NOMO-1 (cell line): ENCODE measurements around the gene LTBP2.

Experiments used
- DNase-seq, 2 experiments: peaks; one replicate each; lab custom pipeline; 2025; ENCODE audit not compliant: unreplicated experiment in 2 of 2; lab: John Stamatoyannopoulos, UW

Gene LTBP2

DNA sequence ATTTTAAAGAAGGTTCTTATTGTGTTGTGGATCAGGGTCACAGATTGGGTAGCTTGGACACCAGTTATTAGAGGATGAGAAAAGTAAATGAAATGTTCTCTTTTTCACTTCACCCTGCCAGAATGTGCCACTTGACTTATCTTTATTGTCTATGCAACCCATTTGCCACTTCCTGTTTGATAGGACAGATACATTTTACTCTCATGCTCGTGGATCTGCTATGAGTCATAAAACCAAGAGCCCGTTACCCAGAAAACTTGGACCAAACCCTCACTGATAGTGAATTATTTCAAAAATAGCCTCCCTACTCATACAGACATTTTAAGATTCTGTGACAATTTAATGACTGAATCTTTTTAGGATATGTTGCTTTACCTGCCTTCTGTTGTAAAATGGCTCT lies 116.7 kb downstream of the LTBP2 start:
- peak in 1 of 2 experiments; percentile 10 for DNase-seq

DNA sequence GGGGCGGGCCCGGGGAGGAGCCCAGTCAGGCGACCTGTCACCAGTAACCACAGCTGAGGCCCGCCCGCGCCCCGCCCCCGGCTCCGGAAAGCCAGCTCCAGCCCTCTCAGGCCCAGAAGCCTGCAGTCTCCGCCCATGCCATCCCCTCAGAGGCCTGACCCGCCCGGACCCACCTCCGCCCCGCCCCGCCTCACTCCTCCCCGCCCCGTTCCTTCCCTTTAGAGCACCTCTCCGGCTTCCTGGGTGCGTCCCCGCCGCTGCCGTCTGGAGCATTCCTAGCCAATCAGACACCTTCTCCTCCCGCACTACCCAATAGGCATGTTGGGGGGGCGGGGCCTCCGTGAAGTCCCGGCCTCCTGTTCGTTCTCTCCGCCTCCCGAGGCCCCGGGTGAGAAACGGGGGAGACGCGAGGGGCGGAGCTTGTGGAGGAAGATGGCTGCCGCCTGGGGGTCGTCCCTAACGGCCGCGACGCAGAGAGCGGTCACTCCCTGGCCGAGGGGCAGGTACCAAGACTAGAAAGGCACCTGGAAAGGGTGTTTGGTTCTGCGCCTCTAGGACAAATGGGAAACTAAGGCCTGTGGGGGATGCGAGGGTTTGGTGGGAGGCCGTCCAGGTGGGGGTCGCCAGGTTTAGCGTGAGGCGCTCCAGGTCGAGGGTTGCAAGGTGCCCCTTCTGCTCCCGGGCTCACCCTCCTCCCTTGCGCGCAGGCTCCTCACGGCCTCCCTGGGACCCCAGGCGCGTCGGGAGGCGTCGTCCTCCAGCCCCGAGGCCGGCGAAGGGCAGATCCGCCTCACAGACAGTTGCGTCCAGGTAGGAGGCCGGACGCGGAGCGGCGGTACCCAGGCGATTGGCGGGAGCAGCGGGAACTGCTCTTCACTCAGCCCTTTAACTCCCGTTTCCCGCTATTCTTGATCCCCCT lies 118.4 kb downstream of the LTBP2 start, which contains the start of gene ISCA2:
ISCA2 (plus strand) TSS at position 423 of the 919 bp plus-strand sequence; CDS start at position 433, 10 bp downstream.
- DNase-seq: peak; percentile 97

DNA sequence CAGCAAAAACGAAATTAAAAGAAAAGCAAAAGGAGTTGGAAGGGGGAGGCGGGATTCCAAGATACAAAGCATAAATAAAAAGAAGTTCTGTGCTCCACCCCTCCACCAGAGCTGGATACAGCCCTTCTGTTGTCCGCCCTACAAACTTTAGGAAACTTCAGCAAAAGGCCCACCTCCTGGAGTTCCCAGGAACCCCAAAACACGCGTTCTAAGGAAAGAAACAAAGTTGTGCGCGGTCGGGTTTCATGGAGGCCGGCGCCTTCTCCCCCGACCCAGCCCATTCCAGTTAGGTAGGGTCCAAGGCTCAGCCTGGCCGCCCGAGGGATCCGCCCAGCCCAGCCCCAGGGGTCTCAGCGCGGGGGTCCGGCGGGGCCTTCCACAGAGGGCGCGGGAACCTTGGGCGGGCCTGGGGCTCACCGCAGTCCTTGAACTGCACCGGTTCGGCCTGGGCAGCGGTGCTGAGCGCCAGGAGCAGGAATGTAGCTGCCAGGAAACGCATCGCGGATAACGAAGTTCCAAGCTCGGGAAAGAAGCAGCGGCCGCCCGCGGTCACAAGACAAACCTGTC lies 119.2 kb downstream of the LTBP2 start, which contains the start of gene NPC2:
NPC2 (minus strand) TSS at position 530 of the 567 bp plus-strand sequence; CDS start at position 499, 31 bp downstream.
- DNase-seq: no peak

DNA sequence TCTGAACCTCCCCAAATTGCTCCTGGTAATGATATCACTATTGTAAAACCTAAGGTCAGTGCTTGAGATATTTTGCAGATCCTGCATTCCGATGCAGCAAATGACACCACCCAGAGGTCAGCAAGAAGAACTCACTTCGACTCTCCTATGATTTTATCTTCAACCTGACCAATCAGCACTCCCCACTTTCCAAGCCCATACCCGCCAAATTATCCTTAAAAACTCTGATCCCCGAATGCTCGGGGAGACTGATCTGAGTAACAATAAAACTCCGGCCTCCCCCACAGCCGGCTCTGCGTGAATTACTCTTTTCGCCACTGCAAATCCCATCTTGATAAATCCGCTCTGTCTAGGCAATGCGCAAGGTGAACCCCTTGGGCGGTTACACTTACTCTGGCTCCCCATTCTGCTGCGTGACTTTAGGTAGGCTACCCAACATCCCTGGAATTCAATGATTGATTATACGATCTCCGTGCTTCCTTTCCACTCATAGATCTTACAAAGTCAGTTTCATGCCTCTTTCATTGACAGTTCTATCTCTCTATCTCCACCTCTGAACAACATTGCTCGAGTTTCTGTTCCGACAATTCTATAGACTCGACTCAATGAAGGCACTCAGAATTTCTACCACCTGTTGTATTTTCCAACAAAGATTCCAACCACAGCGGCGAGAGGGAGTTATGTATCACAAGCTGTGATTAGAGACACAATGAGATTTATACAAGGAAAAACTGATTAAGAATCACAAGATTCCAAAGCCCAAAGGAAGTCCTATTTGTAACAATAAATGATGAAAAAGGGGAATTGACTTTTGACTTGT lies 119.9 kb downstream of the LTBP2 start:
- DNase-seq: peak; percentile 12 to 52

DNA sequence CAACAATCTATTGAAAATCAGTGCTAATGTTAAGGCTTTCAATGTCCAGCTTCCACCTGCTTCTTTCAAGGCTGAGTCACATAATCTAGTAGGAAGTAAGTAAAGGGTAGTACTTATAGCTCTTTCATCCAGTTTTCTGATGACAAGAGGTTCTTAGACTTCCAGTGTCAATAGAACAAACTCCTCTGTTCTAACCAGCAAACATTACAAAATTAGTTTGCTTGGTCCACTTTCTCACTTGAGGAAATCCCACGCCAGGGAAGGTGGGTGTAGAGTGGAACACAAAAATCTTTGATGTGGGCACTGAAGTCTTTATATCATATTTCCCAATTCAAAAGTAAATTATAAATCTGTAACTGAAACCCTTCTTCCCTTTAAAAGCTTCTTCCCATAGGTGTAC lies 121.6 kb downstream of the LTBP2 start:
- DNase-seq: no peak

DNA sequence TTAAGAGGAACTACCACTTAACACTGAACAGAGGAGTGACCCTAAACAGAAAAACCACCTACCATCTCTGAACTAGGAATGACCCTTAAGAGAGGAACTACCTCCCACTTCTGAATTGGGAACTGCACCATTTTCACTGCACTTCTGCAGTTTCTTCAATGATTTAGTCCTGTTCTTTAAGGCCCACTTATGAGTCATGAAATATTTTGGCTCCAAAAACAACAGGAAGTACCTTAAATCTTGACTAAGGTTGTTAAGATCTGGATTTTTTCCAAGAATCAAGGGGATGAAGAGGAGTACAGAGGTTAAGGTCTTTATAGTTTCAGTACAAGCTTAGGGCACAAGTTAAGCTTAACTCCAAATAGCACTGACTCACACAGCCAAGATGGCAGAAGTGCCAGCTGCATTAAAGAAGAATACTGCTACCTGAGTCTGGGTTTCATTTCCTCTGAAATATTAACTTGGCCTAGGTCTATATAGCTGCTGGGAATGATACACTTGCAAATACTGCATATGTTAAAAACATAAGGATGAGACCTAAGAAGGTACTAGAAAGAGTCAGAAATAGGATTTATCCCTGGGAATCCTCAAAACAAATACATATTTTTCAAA lies 123.1 kb downstream of the LTBP2 start:
- peak; percentile 40 to 70 for DNase-seq

DNA sequence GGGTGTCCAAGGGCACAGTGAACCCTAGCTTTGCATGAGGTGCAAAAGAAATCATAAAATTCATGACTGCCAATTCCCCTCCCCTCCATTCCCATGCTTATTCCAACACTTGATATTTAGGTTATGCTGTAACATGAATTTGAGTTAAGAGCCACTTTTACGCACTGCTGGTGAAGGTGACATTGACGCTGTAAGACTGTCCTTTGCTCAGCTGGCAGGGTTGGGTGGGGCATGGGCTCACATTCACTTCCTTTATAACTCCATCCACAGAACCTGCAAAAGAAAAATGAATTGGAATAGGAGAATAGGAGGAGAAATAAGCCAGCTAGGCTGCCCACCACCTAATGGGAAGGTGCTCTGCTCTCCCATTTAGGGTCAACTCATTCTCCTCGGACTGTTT lies 125.9 kb downstream of the LTBP2 start:
- DNase-seq: no peak

DNA sequence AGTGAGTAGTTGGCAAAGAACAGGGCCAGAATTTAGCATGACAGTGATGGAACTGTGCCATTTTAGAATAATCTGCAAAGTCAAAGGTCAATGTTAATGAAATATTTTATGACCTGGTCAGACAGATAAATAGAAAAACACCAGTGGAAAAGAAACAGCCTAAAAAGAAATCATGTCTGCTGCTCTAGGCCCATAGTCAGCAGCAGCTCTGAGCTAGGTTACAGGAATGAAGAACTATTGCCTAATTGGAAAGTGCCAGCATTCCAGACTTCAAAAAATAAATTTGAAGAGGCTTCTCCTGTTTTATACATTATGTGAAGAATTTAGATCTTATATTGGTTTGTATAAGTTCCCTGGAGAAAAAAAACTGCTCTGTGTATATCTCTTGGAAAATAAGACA lies 128.7 kb downstream of the LTBP2 start:
- no peak for DNase-seq

DNA sequence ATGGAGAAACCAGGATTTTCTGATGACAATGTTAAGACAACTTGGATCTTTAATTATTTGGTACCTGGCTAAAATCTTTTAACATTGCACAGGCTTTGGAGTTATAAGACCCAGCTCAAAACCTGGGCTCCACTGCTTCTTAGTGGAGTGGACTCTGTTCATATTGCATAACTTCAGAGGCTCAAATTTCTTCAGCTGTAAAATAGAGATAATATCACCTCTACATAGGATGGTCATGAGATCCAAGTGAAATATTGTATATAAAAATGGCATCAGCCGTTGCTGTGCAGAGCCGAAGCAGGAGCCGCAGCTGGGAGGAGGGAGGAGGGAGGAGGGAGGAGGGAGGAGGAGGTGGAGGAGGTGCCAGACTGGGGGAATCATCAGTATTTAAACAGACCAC lies 129.5 kb downstream of the LTBP2 start:
- no peak for DNase-seq

DNA sequence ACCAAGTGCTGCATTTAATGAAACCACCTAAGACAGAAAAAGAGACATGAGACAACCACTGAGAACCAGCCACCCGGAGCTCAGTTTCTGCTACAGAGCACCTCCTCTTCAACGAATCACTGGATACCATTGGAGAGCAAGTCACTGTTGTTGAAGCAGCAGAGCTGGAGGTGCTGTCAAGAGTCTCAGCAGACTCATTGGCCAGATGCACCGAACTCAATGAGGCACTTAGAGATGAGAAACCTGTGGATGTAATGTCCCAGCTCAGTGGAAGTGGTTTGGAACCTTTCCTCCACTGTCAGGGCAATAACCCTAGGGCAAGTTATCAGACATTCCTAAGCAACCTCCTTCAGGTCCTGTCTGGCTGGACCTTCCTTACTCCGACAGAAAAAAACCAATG lies 132.0 kb downstream of the LTBP2 start:
- no peak for DNase-seq

DNA sequence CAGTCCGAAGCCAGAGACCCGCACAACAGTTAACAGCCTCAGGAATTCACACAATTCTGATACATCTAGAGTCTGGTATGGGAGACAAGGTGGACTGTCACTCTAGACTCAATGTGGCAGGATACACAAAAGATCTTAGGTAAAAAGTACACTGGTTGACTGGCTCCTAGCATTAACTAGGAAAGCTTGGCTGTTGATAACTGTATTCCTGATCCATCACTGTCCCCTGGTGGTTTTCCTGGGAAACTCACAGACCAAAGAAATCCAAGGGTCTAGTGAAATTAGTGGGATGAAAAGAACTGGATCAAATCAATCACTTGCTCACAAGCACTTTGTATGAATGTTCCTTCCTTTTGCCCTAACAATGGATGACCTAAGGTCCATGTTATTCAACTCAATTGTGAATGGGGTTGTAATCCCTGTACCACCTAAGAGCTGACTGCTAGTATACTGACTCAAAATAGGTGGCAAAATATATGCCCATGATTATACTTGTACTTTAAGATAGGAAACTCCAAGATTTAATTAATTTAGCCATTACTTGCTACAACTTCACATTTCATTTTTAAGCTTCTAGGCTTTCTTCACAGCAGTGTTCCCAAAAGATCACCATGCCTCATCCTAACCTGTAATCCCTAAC lies 132.9 kb downstream of the LTBP2 start:
- DNase-seq: no peak

DNA sequence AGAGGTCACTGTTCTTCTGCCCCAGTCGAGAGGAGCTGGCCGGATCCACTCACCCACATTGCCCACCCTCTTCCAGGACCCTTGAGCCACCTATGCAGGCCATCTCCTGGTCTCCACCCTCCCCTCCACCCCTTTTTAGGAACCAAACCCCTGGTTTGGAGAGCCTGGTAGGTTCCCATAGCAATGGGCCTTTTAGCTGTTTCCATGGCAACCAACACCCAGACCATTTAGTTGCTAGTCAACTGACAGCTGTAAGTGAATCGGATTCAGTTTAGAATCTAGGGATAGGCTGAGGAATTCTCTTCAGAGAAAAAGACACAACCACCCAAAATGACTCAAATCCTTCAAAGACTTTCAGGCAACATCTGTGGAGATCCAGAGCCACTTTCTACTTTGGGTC lies 135.4 kb downstream of the LTBP2 start:
- DNase-seq: no peak

DNA sequence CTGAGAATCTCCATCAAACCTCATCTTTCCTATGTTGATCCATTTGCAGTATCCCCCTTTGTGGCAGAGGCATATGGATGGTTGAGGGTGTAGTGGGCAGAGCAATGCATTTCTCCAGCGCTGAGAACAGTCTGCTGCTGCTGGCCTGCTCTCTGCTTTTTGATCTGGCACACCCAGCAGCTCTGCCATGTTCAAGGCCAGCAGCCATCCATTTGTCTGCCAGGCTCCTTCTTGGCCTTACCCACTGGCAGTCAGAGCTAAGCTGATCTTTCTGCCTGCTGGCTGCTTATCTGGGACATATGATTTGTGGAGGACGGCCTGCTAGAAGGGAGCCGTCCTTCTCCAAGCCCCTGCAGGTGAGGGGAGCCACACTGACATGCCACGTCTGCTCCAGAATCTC lies 135.9 kb downstream of the LTBP2 start:
- no peak for DNase-seq

DNA sequence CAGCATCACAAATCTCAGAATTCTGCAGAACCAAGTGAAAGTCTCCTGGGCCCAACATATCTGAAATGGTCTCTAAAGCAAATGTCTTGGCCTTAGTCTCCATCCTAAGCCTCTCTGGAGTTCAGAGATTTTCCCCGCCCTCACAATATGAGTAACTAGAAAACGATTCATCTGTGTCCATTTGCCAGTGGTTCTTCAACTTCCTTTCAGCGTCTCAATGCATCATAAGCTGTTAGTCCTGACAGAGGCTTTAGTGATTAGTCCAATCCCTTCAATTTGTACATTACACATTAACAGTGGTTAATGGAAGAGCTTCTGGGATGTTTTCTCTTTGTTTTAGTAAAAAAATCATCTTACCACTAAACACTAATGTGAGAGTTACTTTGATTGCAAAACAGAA lies 136.4 kb downstream of the LTBP2 start:
- DNase-seq: no peak

DNA sequence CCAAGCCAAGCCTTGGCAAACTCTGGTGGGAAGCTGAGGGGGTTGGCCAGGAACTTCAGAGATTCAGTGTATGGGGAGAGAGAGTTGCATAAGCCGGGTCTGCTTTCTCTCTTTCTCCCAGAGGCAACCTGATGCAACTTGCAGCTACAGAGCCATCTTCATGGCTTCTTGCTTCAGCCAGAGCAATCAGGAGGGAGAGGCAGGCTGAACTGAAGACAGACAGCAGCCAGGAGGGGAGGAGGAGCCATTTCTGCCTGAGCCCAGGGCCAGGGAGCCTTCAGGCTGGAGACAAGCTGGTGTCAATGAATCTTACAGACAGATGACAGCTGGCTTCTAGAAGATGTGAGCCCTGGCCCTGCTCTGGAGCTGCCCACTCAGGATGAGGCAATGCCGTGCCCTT lies 137.7 kb downstream of the LTBP2 start:
- DNase-seq: no peak

DNA sequence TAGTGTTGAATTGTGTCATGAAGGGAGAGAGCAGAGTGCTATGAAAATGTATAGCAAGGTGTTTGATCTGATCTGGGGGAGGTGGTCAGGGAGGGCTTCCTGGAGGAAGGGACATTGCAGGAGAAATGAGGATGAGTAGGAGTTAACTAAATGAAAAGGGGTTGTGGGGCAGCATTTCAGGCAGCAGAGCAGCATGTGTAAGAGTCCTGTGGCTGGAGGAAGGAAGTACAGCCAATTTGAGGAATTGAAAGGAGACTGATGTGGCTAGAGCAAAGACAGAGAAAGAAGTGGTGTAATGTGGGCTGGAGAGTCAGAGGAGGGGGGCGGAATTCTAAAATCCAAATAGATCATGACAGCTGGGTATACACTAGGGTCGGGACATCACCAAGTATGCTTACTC lies 139.4 kb downstream of the LTBP2 start:
- DNase-seq: no peak

DNA sequence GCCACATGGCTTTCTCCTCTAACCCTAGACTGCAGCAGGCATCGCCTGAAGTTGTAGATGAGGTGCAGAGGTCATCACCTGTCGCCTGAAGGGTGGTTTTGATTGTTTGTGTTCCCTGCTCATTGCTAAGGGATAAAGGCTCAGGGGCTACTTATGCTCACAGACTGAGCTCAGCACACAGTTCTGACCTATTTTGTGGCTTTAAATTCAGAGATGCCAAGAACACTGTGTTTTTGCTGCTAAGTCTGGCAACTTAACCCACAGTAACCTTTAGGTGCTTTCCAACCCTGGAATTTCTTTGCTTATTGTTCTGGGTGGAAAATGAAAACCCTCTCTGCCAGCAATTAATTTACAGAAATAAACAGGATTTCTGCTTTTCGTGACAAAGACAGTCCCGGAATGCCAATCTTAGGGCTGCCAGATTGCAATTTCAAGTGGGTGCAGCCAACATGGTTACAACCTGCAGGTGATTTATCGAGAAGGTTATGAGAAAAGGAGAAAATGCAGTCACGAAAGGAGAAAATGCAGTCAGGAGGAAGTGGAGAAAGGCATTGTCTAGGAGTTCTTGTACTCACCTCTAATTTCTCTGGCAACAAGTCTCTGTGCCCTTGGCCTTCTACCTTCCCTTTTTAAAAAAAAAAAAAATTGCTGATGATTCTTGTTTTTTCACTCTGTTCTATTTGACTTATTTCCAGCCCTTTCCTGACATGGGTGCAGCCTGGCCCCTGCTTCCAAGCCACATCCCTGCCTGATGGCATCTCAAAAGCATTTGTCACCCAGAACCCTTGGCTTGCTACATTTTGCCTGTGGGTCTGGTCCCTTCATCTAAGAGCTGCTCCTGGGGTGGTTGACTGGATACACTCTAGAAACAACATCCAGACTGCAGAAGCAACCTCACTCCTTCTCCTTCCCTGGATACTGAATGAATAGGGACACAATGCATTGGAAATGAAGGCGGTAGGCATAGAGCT lies 142.2 kb downstream of the LTBP2 start:
- no peak for DNase-seq

DNA sequence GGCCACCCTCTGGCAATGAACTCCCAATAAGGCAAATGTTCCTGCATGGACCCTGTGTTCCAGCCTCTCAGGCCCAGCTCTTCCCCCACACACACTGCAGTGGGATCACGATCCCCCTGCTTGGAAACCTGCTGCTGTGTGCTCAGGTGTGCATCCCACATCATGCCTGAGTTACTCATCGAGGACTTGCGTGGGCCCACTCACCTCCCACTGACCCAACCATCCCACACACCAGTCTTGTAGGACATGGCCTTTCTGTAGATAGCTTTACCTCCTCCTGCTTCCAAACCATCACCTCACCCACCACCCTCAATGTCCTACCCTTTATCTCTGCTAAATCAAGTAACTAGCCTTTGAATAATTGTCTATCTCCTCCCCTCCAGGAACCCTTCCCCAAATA lies 143.5 kb downstream of the LTBP2 start:
- no peak for DNase-seq

DNA sequence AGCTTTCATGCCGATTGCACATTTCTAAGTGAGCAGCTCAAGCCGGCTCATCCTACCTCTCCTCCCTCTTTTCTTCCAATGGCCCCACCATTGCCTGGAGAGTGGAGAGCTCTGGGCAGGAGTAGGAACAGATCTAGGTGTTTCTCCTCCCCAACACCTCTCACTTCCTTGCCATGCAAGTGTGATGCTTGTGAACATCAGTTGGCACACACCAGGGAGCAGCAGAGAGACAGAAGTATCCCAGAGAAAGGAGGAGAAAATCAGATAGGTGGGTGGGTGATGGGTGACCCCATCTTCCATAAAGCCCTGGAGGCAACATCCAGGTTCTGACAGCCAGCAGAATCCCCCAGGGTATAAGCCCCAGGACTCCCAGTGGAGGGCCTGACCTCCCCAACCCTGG lies 146.7 kb downstream of the LTBP2 start:
- DNase-seq: no peak
